Right lobe of liver (tissue), 4 donors: ENCODE results near the gene SHC3.

ENCODE experiments used
- POLR2A ChIP-seq: fragments of 450-650 bp; IDR thresholded peaks from one replicate; pipeline ENCODE4 v1.6.1; 2017; ENCODE audit warnings: antibody characterized with exemption, mild to moderate bottlenecking
- TF ChIP-seq, protein P1 (sequence below), 4 donors: fragments of 200-600 bp in 3 of 4; fragments of 450-650 bp in 1 of 4; IDR thresholded peaks; one replicate each; pipeline versions ENCODE4 v1.5.1 to v1.8.0; 2016 to 2022; ENCODE audit warnings: antibody characterized with exemption in 4 of 4, mild to moderate bottlenecking in 2 of 4
- donor health status: DM: no; HTN: no; CAD: no.
- donor health status: DM: no; HTN: no; CAD: no.
- donor health status: DM: no; HTN: yes; CAD: no.

DNA sequence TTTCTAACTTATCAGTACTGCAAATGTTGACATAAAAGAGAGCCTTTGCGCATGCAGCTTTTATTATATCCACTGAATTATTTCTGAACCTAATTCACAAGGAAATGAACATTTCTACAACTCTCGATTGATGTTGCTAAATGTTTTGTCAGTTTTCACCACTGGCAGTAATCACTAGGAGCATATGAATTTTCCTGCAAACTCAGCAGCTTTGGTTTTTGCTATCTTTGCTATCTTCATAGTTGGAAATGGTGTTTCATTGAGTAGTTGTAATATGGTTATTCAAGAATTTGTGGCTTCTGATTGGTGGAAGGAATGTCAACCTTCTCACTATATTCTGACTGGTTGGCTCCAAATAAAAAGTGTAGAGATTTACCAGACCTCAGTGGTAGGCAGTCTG, 8.9 kb upstream of the SHC3 start:
- no peak for TF ChIP-seq POLR2A
- TF ChIP-seq, protein P1, sequence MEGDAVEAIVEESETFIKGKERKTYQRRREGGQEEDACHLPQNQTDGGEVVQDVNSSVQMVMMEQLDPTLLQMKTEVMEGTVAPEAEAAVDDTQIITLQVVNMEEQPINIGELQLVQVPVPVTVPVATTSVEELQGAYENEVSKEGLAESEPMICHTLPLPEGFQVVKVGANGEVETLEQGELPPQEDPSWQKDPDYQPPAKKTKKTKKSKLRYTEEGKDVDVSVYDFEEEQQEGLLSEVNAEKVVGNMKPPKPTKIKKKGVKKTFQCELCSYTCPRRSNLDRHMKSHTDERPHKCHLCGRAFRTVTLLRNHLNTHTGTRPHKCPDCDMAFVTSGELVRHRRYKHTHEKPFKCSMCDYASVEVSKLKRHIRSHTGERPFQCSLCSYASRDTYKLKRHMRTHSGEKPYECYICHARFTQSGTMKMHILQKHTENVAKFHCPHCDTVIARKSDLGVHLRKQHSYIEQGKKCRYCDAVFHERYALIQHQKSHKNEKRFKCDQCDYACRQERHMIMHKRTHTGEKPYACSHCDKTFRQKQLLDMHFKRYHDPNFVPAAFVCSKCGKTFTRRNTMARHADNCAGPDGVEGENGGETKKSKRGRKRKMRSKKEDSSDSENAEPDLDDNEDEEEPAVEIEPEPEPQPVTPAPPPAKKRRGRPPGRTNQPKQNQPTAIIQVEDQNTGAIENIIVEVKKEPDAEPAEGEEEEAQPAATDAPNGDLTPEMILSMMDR (IDR thresholded peaks at IDR 0.05), result no peak
